Uterus (tissue), 2 donors: Measurements from ENCODE around the gene FZD1.
"Not testable (repeated sequence)": the region's sequence is repeated elsewhere in the genome, so short reads cannot be mapped to it uniquely, and the experiment has no call there.

ENCODE experiments used
- CTCF ChIP-seq, 4 experiments: fragments of 200-600 bp in 2 of 4; fragments of 450-650 bp in 2 of 4; sonication (generic) in 2 of 4; IDR thresholded peaks; one replicate each; pipeline ENCODE4 v1.5.1; 2016 to 2019; ENCODE audit warnings: antibody characterized with exemption in 4 of 4, mild to moderate bottlenecking in 2 of 4, moderate library complexity in 1 of 4
- POLR2A ChIP-seq, 2 donors: fragments of 450-650 bp; IDR thresholded peaks; one replicate each; pipeline ENCODE4 v1.6.1; 2016; ENCODE audit warnings: antibody characterized with exemption in 2 of 2, mild to moderate bottlenecking in 1 of 2, moderate library complexity in 1 of 2

- TF ChIP-seq CTCF, POLR2A (IDR thresholded peaks at IDR 0.05): not testable (repeated sequence)
Observed at GRCh38 chr7:91308191-91308590, 44.0 kb downstream of the FZD1 start.
